Adrenal gland (tissue), 5 donors: ENCODE results near the gene FBLN2.

Experiments
- POLR2A ChIP-seq, 2 donors: fragments of 450-650 bp; IDR thresholded peaks; one replicate each; pipeline ENCODE4 v1.6.1; 2017; ENCODE audit warnings: antibody characterized with exemption in 2 of 2, mild to moderate bottlenecking in 2 of 2, moderate library complexity in 1 of 2
- TF ChIP-seq, protein P1 (sequence below), 6 experiments: fragments of 450-650 bp in 4 of 6; fragments of 200-600 bp in 2 of 6; sonication (generic) in 1 of 6; IDR thresholded peaks; 1 replicate in 5 of 6; 2 replicates in 1 of 6; pipeline versions ENCODE4 v1.5.1 to v1.8.0; 2016 to 2021; ENCODE audit warnings: antibody characterized with exemption in 6 of 6, mild to moderate bottlenecking in 2 of 6, moderate library complexity in 1 of 6
- donor health status: DM: no; HTN: no; CAD: no.

DNA sequence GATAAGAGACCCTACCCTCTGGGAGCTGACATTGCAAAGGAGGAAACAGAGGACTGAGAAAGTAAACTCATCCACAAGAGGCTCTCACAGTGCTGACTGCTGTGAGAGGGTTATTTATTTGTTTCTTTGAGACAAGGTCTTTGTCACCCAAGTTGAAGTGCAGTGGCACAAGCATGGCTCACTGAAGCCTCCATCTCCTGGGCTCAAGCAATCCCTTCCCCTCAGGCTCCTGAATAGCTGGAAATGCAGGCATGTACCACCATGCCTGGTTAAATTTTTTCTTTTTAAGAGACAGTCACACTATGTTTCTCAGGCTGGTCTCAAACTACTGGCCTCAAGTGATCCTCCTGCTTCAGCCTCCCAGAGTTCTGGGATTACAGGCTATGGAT lies 52.8 kb downstream of the FBLN2 start:
- TF ChIP-seq, protein P1, sequence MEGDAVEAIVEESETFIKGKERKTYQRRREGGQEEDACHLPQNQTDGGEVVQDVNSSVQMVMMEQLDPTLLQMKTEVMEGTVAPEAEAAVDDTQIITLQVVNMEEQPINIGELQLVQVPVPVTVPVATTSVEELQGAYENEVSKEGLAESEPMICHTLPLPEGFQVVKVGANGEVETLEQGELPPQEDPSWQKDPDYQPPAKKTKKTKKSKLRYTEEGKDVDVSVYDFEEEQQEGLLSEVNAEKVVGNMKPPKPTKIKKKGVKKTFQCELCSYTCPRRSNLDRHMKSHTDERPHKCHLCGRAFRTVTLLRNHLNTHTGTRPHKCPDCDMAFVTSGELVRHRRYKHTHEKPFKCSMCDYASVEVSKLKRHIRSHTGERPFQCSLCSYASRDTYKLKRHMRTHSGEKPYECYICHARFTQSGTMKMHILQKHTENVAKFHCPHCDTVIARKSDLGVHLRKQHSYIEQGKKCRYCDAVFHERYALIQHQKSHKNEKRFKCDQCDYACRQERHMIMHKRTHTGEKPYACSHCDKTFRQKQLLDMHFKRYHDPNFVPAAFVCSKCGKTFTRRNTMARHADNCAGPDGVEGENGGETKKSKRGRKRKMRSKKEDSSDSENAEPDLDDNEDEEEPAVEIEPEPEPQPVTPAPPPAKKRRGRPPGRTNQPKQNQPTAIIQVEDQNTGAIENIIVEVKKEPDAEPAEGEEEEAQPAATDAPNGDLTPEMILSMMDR (IDR thresholded peaks at IDR 0.05) = no peak
- TF ChIP-seq POLR2A (IDR thresholded peaks at IDR 0.05) = no peak
